NCI-H510A treated with DMSO at 0.1 percent for 48 hours (cell line): ENCODE measurements around the gene SYNM.

Experiments used
- DNase-seq: peaks from one replicate; lab custom pipeline; 2025; lab: John Stamatoyannopoulos, UW

Gene SYNM

DNA sequence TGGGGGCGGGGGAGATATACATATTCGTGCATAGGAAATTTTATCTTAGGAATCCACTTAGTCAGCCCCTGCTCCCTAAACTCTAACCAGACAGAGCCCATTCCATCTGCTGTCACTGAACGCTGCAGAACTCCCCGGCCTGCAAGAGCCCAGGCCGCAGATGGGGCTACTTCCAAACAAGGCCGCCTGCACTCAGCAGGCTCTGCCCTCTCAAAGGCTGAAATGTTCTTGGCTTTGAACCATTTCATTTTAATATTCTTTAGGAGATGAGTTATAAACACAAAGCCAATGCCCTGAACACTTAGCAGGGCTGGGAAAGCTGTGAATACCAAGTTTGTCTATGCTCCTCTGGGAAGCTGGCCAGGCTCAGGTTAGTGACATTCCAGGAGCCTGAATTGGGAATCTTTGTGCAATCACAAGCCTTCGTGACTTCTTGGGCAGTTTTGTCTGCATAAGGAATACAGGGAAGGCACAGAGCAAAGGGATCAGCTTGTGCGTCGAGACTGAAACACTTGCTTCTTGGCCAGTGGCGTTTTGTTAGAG lies 65.0 kb downstream of the SYNM start:
- DNase-seq: no peak

- DNase-seq: no peak
Observed at GRCh38 chr15:99170476-99171065, 65.7 kb downstream of the SYNM start.

- DNase-seq: no peak
Observed at GRCh38 chr15:99172171-99172570, 67.3 kb downstream of the SYNM start.

GRCh38 chr15:99172989-99173388 lies 68.1 kb downstream of the SYNM start:
- no peak for DNase-seq

- no peak for DNase-seq
Observed at GRCh38 chr15:99174567-99175395, 69.9 kb downstream of the SYNM start.

DNA sequence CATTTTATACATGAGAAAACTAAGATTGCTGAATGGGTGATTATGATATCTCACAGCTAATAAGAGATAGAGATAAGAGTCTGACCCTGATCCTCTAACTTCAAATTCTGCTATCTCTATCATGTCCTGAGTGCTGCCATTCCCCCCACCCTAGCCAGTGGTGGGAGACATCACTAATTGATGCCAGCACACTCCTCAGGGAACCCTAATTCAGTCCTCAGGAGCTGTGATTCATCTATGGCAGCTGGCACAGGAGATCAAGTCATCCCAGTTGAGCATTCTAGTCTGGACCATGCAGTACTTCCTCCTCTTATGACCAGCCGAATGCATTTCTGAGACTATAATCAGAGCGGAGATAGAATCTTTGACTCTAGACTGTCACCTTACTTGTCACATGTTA lies 71.9 kb downstream of the SYNM start:
- no peak for DNase-seq

GRCh38 chr15:99177679-99178078 lies 72.8 kb downstream of the SYNM start:
- DNase-seq: no peak

DNA sequence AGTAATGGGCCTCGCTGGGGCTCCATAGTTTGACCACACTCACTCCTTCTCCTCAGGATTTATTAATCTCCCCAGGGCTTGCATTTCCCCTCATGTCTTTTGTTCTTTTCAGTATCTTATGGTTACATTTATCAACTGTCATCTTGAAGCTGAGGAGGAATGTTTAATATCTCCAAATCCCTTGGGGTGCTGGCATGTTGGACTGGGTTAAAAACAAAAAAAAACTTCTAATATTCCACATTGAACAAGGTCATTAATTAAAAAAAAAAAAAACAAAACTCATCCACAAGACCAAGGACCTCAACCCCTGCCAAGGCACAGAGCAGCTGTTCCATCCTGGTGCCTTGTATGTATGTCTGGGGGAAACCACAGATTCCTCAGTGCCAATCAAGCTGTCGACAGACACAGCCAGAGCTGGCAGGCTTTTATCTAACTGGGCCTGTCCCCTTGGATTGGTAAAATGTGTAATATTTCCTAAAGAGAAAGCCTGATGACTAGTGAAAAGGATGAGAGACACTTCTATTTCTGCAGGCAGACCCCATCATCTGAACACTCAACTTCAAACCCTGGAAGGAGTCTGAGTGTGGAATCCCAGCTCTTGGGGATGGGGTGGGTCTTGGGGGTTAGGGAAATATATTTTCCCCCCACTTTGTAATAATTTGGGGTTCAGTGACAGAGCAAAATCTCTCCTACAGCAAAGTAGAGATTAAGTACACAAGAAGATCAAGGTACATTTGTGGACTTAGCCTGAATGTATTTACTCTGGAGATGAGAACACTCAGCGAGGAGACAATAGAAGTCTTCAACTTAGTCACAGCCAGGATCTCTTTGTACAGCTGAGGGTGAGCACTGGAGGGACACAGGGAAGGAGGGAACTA lies 75.4 kb downstream of the SYNM start:
- peak; percentile 1 for DNase-seq

- no peak for DNase-seq
Observed at GRCh38 chr15:99180964-99181306, 76.1 kb downstream of the SYNM start.

- no peak for DNase-seq
Observed at GRCh38 chr15:99181545-99181971, 76.7 kb downstream of the SYNM start.

- DNase-seq: no peak
Observed at GRCh38 chr15:99182791-99183190, 77.9 kb downstream of the SYNM start.
